SK-N-MC (cell line): ENCODE data around the gene UTP3.

Experiments used
- EZH2 ChIP-seq: fragments of 200-600 bp; sonication (generic); IDR thresholded peaks from one replicate; pipeline ENCODE4 v1.6.1; 2017; ENCODE audit warnings: antibody characterized with exemption
- FOXP2 ChIP-seq: optimal IDR thresholded peaks from 2 replicates; pipeline ENCODE3; 2011; ENCODE audit warnings: mild to moderate bottlenecking, moderate library complexity; ENCODE audit not compliant: insufficient read depth; ENCODE audit errors: extremely low read length, control extremely low read depth
- POLR2AphosphoS5 ChIP-seq: IDR thresholded peaks from 2 replicates; pipeline ENCODE4 v1.6.1; 2012; ENCODE audit warnings: mild to moderate bottlenecking, low read depth, low read length, borderline replicate concordance

- TF ChIP-seq EZH2 = no peak
- TF ChIP-seq POLR2AphosphoS5 = no peak
- TF ChIP-seq FOXP2 = no peak
These were observed 48.7 kb downstream of the UTP3 start for GRCh38 chr4:70737006-70737405.
